Measurements from ENCODE around the gene LIPN.

Gene LIPN

DNA sequence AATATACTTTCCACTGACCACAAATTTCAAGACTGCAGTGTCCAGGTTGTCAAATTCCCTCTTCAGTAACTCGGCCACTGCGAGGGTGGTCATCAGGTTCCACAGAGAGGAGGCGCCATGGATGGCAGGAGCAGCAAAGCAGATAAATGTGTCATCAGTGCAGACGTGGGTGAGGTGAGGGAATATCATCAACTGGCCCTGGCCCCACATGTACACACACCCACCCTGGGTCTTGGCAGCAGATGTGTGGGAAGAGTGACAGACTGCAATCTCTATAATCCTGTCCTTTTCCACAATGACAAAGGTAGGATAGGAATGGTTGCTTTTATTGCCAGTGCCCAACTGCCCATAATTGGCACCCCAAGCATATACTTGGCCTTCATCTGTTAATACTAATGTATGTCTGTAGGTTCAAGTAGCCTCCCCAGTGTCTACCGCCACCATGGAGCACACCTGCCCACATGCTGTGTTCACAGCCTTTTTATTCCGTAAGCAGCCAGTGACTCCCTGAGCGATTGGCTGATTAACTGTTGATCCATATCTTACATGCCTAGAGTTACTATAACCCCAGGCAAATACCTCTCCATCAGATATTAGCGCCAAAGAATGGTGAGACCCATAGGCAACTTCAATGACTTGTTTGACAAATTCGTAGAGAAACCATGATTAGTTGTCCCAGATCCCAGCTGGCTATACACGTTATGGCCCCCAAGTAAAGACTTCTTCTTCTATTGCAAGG lies 26.4 kb downstream of the LIPN start:
- no peak for DNase-seq

DNA sequence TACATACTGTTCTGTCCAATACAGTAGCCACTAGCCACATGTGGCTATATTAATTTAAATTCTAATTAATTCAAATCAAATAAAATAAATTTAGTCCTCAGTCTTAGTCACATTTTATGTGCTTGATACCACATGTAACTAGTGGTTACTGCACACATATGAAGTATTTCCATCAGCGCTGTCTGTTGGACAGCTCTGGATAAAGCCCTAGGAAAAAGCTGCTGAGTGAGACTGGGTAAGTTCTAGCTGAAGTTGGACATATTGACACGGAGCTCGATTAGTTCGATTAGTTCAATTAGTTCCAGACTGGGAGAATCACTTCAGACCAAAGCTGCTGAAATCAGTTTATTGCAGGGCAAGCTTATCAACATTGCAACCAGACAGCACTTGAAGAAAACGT lies 27.6 kb downstream of the LIPN start:
- DNase-seq = no peak

DNA sequence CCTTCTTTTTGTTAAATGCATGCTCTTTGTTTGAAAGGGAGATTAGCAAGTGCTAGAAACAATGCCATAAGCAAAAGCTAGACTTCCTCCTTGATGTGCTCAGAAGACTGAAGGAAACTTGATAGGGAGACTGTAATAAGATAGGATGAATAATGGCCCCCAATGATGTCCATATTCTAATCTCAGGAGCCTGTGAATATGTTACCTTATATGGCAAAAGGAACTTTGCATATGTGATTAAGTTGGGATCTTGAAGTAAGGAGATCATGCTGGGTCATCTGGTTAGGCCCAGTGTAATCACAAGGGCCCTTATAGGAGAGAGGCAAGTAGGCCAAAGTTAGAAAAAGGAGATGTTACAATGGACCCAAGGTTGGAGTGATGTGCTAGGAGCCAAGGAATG lies 29.1 kb downstream of the LIPN start:
- DNase-seq = no peak

DNA sequence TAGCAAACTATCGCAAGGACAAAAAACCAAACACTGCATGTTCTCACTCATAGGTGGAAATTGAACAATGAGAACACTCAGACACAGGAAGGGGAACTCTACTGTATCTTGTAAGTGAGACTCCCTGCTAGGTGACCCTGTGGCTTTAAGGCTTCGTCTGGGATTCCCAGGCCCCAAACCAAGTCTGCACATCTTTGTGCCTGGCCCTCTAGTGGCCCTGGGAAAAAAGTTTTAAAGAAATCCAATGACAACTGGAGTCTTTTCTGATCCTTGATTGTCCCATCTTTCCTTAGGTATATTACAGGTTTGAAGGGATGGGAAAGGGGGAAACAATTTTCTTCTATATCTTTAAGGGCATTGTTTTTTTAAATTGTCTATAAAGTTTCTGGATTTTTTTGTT lies 32.1 kb downstream of the LIPN start:
- DNase-seq = no peak

DNA sequence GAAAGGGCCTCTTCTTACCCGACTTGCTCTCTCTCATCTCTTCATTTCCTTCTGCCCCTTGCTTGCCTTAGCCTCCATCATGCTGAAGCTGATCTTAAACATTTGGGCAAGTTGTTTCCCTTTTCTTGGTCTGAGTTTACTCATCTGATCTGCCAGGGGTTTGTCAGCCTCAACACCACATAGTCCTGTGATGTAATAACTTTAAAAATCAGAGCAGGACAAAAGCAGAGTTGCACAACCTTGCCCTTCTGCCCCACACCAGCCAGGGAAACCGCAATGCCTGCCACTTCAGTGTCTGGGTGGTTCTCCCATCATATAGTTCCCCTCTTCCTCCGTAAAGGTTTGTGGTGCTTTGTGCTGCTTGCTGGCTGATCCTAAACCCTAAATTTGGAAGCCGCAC lies 32.8 kb downstream of the LIPN start:
- no peak for DNase-seq

DNA sequence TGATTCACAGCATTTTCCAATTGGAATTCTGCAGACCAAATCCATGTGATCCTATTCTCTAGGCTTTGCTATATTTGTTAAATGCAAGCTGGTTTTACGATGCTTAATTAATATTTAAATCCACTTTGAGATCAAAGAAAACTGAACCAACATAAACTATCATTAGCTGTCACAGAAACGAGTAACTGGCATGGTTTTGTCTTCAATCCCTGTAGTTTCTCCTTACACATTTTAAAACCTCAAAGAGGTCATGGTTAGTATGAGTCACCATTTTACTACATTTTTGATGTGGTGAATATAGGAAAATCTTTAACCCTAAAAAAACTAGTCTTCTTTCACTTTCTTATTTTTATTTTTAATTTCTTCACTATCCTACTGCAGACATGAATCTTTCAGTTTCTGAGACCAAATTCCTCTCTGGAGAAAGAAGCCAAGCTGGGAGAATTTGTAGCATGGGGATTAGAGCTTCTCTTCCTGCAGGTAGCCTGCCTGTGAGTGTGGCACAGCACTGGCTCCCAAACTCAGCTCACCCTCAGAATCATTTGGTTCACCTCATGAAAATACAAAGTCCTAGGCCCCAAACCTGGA lies 34.0 kb downstream of the LIPN start:
- no peak for DNase-seq

DNA sequence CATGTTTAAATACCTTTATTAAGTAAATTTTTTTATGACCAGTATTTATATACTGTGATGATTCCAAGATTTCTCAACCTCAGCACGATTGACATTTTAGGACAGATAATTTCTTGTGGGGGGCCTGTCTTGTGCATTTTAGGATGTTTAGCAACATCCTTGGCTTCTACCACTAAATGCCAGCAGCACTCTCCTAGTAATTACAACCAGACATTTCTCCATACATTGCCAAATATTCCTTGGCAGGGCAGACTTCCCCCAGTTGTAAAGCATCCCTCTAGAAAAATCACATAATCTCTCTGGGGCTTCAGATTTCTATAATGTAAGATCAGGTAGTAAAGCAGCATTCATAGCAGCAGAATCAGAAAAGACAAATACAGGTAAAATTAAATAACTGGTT lies 34.9 kb downstream of the LIPN start:
- DNase-seq = no peak

DNA sequence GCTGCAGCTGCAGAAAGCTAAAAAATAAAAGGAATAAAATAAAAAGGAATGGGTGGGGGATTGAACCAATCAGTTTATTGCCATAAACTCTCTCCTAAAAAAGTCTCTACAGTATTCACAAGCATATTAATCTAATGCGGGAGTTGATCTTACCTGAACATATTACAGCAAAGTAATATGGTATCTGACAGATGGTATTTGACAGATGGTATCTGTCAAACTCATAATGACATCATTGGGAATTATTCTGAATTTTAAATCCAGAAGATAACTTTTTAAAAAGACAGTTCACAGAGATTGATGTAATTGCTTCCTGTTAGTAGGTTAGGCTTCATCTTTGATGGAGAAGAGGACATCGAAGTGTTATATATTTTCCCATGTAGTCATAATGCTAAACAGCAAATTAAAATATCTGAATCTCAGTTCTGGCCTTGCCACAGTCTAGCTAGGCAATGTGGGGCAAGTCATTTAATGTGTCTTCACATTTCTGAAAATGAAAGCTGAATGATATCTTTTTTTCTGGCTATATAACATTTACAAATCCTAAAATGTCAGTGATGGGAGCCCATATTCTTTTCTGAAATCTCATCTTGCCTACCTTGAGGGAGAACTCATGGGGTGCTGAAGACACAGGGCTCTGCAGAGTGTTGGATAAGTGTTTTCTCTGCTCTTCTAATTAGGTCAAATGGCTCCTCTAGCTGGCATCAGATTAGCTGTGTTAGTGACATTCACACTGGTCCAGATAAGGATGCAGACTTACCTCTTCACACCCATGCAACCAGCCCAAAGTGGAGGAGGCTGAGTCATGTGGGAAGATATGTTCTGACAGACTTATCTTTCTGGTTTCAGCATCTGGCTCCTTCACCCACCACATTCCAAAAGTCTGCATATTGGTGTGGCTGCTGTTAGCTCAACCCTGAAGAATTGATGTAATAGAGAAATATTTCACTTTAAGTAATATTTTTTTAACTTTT lies 40.6 kb downstream of the LIPN start:
- no peak for DNase-seq

DNA sequence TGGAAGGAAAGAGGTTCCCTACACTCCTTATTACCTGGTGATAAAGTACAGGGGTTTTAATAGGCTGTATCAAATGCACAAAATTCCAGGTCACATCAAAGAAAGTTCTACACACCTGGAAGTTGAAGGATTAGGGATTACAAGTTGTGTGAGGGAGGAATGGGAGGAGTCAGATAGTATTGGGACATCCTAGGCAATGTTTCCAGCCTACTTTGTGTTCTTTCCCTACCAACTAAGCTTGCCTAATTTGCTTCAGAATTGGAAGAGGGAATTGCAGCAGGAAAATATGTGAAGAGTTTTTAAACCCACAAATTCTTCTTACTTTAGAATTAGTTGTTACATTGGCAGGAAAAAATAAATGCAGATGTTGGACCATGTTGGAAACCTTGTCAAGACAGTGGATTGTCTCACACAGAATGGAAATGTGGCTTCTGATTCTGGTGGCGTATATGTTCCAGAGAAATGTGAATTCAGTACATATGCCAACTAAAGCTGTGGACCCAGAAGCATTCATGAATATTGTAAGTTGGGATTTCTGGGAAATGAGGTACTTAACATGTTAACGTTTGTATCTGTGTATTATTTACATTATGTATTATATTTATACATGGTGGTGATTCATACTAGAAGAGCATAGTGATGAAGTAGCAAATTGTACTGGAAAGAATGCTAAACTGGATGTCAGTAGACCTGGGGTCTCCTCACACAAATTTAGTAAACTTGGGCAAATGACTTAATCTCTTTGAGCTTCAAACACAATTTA lies 42.9 kb downstream of the LIPN start, which contains the start of gene LIPM:
LIPM (plus strand) TSS at position 208 of the 763 bp plus-strand sequence; CDS start at position 375, 167 bp downstream.
- DNase-seq = no peak

DNA sequence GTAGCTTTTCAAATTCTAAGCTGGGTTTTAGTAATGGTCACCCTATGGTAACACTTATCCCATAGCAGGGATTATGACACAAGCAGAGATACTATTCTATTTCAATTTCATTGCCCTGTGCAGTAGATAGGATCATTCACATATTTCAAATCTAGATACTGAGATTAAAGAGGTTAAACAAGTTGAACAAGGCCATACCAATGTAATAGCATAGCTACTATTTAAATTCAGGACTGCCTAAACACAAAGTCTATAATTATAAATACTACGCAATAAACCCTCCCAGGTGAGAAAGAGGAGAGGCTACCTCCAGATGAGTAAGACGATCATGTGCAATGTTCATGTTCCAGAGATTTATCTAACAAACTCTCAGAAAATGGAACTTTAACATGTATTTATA lies 43.8 kb downstream of the LIPN start:
- DNase-seq = no peak

DNA sequence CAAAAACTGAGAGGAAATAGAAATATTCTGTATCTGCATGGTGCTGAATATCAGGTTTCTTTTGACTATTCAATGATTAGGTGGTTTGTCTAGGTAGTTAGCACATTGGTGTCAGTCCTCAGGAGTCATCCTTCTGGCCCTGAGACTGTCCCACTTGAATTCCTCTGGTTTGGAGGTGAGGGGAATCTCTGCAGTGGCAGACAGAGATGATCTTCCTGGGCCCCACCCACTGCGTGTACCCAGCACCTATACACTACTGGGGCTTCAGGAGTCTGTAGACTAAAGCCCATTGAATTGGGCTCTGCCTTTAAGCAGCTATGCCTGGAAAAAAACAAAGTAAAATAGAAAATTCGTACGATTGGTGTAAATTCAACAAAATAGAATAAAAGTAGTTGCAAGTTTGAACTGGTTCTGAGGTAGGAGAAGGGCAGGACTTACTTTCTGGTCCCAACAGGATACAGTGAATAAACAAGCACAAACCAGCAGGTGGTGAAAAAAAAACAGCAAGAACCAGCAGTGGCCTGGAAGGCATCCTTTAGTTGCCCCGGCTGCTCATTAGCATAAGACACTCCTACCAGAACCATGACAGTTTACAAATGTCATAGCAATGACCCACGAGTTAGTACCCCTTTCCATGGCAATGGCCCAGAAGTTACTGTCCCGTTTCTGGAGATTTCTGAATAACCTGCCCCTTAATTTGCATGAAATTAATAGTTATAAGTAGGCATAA lies 44.4 kb downstream of the LIPN start:
- DNase-seq = no peak

DNA sequence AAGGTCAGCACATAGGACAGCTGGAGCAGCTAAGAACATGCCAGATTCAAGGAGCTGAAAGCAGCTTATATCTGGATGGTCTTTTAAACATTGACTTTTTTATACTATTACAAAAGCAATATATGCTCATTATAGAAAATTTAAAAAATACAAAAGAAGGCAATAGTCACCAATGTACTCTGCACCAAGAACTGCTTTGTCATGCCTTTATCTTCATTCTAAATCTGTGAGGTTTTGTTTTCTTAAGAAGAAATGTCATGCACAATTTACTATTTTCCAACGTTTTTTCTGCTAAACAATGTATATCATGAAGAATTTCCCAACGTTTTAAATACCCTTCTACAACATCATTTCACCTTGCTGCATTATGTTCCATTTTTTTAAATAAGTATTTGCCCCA lies 45.5 kb downstream of the LIPN start:
- DNase-seq = no peak

DNA sequence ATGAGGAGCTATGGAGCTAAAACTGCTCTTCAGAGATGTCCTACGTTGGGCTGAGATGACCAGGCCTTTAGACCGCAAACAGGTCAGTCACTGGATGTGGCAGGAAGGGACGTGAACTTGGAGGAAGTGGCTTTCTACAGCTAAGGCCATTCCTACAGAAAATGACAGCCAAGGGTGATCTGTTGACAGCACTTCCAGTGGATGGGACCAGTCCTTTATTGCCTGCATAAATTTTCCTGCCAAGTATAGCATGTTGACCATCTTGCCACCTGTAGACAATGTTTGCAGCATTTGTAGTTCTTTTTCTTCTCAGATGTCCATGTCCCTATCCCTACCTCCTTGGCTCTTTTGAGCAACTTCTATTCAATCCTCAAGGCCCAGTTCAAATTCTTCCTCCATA lies 46.1 kb downstream of the LIPN start:
- no peak for DNase-seq

DNA sequence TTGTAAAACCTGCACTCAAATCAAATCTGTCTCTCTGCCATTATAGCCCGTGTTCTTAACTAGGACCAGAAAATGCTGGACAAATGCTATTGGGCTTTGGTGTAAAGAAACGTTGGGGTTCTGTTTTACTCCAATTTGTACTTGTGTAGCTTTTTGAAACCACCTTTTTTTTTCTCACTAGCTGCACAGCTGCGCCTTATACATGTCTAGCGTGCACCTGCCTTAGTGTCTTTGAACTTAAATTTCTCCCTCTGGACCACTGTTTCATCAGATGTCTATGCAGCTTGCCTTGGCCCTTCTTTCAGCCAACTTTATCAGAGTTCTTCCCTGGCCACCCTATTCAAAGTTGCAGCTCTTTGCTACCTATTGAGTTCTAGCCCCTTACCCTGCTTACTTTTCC lies 49.8 kb downstream of the LIPN start:
- DNase-seq = no peak

DNA sequence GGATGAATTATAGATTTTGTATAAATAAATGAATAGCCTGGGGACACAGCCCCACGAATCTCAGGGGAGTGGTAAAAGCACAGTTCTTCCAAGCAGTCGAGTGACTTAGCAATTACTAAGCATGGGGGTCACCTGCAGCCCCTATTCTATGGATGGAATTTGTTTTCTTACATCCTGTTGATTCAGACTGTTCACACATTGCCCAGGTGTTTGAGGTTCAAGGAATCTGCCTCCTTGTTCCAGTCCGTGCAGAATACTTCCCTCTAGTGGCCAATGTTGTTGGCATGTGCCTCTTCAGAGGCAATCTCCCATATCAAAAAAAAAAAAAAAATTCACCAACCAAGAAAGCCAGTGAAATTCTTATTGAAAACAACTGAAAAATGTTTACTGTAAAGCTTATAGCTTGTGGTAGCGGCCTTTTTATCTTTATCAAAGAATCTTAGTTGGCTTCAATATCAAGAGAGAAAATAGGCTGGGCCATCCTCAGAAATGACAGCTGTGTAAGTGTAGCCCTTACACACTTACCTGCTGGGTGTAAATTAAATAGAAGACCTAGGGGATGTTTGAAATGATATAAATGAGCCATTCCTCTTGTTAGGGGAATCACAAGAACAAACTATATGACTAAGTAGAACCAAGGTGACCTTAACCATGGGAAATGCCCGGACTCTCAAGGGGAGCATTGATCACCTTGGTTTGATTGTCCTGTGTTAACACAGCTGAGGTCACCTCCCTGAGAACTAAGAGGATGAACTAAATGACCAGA lies 50.6 kb downstream of the LIPN start:
- no peak for DNase-seq

DNA sequence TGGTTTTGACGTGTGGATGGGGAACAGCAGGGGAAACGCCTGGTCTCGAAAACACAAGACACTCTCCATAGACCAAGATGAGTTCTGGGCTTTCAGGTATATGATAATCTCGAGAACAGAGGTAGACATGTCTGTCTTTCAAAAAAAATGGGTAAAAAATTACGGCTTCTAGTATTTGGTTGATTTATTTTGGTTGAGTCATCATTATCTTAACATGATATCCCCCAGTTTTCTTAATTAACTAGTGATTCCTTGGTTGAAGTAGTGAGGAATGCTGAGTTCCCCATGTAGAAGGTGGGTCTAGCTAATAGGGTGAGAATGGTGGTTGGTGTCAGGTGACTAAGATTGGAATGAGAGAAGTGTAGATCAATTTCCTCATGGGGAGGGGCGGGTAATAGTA lies 53.4 kb downstream of the LIPN start:
- no peak for DNase-seq

DNA sequence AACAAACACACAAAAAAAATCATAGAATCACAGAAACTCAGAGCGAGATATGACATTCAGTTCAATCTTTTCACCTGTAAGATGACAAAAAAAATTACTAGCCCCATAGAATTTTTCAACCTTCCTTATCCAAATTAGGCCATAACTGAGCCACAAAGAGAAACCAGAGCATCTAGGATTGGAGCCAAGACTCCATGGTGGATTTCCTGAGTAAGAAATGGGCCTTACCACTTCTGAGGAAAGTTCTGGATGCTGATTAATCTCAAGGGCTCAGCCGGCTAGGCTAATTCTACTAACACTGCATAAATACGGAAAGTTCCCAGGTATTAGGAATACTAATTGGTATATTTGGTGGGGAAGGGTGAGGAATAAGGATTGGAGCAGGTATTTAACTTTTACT lies 59.5 kb downstream of the LIPN start:
- no peak for DNase-seq

DNA sequence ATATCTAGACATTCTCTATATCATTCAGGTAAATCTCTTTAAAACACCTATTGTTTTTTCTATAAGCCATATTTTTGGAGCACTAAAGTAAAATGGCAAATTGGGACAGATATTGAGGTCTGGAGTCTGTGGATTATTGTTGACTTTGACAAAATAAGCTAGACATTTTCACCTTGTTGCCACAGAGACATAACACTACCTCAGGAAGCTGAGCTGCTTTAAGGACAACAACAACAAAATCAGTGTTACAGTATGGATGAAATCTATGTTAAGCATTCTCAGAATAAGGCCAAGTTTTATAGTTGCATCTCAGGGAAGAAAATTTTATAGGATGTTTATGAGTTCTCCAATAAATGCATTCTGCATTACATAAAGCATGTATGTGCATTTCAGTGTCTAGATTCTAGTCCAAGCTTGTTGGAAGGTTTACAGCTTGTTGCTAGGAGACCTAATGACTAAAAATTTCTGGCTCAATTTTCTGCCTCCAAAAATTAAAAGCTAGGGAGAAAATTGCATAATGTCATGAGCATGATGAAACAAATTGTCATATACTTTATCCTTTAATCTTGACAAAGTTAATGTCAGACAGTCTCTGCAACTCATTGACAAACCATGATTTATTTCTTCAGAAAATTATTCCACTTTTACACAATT lies 61.1 kb downstream of the LIPN start:
- no peak for DNase-seq

DNA sequence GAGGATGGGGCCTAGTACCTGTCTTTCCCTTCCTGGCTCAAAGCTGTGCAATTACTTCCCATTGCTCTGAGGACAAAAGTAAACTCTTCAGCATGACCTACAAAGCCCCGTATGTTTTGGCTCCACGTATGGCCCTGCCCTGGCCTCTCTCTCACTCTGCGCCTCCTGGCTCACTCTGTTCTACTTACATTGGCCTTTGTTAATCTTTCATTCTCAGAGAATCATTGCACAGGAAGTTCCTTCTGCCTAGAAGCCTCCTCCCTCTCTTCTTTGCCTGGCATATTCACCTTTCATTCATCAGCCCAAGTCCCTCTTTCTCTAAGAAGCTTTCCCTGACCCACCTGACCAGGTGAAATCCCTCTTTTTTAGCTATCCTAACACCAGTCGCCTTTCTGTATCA lies 66.6 kb downstream of the LIPN start:
- DNase-seq = no peak

DNA sequence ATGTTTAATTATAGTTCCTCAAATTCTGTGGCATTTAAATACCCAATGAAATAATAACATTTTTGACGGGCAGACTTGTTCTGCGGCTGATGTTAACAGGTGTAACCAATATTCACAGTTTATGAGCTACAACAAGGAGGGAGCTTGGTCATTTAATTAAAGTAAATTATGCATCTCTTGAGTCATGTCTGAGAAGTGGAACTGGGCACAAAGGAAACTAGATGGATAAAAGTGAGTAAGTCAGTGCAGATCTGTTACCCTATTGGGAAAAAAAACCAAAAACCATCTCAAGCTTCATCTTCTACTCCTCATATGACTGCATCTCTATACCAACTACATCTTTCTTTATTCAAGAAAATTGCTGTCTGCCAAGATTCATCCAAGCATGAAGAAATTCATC lies 67.9 kb downstream of the LIPN start:
- DNase-seq = no peak

DNA sequence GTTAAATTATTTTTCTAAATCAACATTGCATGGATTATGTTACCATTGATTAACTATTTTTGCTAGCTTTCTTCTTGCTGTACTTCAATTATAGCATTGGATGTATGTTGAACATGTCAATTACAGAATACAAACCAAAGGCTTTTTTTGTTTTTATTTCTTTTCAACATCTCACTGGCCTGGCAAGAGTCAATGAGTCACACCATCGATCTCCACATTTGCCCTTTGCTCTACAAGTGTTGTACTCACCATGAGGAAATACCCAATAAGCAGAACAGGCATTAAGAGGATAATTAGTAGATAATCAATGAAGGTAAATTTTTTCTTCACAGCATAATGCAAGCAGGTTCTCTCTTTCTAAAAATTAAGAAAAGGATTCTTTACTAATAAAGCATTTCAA lies 68.5 kb downstream of the LIPN start:
- no peak for DNase-seq
